Effector memory CD8-positive, alpha-beta T cell (primary cell): ENCODE data around the gene APOA4.
A peak's percentile ranks its signal among the peaks of the same experiment; 100 is the strongest.
"Not testable (repeated sequence)": the region's sequence is repeated elsewhere in the genome, so short reads cannot be mapped to it uniquely, and the experiment has no call there.

Experiments used
- ATAC-seq: fragments of 150-1000 bp; cut with Tn5 transposase; replicated peaks from 2 replicates; pipeline ENCODE4 v1.10.0; 2021; ENCODE audit warnings: mild to moderate bottlenecking, moderate library complexity
- DNase-seq, 3 experiments: peaks; one replicate each; pipeline ENCODE4 v3.0.0; 2021
- H3K27ac Mint-ChIP-seq, 2 donors: one replicate each; pipeline ENCODE4 v1.8.0; 2022; ENCODE audit warnings: mild to moderate bottlenecking in 2 of 2, mixed read lengths in 2 of 2, moderate library complexity in 2 of 2
- H3K27me3 Mint-ChIP-seq, 2 donors: one replicate each; pipeline ENCODE4 v1.8.0; 2022; ENCODE audit warnings: mixed read lengths in 2 of 2
- H3K36me3 Mint-ChIP-seq: one replicate; pipeline ENCODE4 v1.8.0; 2022; ENCODE audit warnings: mild to moderate bottlenecking, moderate library complexity, mixed read lengths; ENCODE audit not compliant: insufficient read depth
- H3K4me1 Mint-ChIP-seq, 2 donors: one replicate each; pipeline ENCODE4 v1.8.0; 2022; ENCODE audit warnings: low read depth in 2 of 2, mixed read lengths in 2 of 2
- H3K4me3 Mint-ChIP-seq, 2 donors: one replicate each; pipeline ENCODE4 v1.8.0; 2022; ENCODE audit warnings: mild to moderate bottlenecking in 2 of 2, mixed read lengths in 2 of 2, moderate library complexity in 2 of 2
- H3K9me3 Mint-ChIP-seq, 2 donors: one replicate each; pipeline ENCODE4 v1.8.0; 2022; ENCODE audit warnings: mixed read lengths in 2 of 2

APOA4 gene

DNA sequence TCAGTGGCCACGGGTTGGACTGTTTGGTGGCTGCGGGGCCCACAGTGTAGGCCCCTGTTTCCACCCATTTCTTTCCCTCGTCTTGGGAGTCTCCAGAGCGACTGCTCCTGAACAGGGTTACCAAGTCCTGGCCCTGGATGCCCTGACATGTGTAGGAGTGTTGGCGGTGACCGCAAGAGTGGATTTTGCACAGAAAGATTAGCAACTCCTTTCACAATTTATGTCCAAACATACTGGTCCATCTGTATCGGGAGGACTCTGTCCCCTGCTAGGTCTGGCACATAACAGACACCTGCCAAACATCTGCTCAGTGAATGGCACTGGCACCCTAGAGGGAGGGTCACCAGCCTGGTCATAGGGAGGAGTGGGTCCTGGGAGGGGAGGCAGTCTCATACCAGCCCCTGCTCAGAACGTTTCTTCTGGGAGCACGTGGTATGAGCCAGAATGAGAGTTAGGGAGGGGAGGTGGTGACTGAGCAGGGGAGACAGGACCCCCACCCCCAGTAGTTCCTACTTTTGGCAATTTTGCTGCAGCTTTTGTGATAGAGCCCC lies 17.7 kb upstream of the APOA4 start:
- Mint-ChIP-seq H3K4me1 (peaks cover 0 to 4% of the 10 kb centered on the region in 2 donors), H3K36me3 (peaks cover 27% of the 10 kb centered on the region), H3K4me3 (no peak overlapping the region), H3K27me3 (no peaks in the 10 kb centered on the region), H3K27ac (peak overlapping the region in 1 of 2 donors; percentile 35), H3K9me3 (no peaks in the 10 kb centered on the region)
- DNase-seq (no peak), ATAC-seq (no peak)

DNA sequence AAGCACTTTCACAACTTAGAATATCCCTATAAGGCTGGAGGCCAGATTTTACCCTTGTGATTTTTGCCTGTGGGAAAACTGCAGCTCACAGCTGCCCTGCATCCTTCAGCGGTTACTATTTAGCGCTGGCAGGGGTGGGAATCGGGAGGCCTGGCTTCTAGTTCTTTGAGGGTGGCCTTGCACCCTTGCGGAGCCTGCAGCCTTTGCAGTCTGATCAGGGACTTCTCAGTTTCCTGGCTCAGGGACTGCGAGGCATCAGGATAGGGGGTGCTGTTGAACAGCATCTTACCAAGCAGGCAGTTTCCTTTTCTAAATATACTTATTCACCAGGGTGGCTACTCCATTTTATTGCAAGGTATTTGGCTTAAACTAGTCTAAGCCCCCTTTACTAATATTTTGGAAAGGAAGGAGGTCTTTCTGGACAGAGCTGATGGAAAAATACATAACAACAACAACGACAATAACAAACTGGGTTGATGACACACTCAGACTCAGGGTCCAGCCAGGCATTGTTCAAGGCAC lies 17.2 kb upstream of the APOA4 start:
- no peak for ATAC-seq
- peak overlapping the region in 1 of 2 donors; percentile 35 for H3K27ac Mint-ChIP-seq

DNA sequence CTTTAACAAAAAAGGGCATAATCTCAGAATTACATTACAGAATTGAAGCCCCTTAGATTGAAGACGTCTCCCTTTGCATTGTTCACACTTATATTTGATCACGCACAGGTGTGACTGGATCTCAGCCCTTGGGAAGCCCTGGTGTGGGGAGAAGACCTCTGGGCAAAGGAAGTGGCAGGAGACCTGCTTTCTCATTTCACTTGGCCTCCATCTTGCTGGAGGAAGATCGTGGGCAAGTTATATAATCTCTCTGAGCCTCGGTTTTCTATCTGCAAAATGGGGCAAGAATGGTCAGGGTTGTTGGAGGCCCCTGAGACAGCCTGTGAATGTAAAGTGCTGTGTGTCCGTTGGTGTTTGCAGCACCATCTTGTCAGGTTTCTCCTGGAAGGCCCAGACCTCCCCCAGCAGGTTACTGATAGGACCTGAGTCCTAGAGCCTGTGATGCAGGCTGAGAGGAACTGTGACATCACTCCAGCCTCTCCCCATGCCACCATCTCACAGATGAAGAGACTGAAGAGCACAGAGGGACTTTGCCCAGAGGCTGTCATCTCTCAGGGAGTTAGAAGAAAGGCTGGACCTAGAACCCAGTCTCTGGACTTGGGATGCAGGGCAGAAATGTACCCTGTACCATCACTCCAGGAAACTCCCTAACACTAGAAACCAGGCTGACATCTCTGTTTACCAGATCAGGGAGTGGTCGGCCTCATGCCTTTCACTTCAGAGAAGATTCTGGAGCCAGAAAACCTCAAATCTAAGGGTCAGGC lies 15.4 kb upstream of the APOA4 start:
- ATAC-seq (no peak), DNase-seq (no peak)
- no peaks in the 10 kb centered on the region for H3K9me3 Mint-ChIP-seq
- H3K27me3 Mint-ChIP-seq: no peaks in the 10 kb centered on the region
- H3K4me1 Mint-ChIP-seq: peaks cover 6 to 13% of the 10 kb centered on the region in 2 donors
- H3K36me3 Mint-ChIP-seq: peaks cover 18% of the 10 kb centered on the region
- no peak overlapping the region for H3K4me3 Mint-ChIP-seq
- H3K27ac Mint-ChIP-seq: no peak overlapping the region

More for the DNA sequence above, 17.2 kb upstream of the APOA4 start:
- DNase-seq: no peak
- peaks cover 25% of the 10 kb centered on the region for H3K36me3 Mint-ChIP-seq
- H3K27me3 Mint-ChIP-seq: no peaks in the 10 kb centered on the region
- no peak overlapping the region for H3K4me3 Mint-ChIP-seq
- no peaks in the 10 kb centered on the region for H3K9me3 Mint-ChIP-seq
- H3K4me1 Mint-ChIP-seq: peaks cover 0 to 9% of the 10 kb centered on the region in 2 donors

DNA sequence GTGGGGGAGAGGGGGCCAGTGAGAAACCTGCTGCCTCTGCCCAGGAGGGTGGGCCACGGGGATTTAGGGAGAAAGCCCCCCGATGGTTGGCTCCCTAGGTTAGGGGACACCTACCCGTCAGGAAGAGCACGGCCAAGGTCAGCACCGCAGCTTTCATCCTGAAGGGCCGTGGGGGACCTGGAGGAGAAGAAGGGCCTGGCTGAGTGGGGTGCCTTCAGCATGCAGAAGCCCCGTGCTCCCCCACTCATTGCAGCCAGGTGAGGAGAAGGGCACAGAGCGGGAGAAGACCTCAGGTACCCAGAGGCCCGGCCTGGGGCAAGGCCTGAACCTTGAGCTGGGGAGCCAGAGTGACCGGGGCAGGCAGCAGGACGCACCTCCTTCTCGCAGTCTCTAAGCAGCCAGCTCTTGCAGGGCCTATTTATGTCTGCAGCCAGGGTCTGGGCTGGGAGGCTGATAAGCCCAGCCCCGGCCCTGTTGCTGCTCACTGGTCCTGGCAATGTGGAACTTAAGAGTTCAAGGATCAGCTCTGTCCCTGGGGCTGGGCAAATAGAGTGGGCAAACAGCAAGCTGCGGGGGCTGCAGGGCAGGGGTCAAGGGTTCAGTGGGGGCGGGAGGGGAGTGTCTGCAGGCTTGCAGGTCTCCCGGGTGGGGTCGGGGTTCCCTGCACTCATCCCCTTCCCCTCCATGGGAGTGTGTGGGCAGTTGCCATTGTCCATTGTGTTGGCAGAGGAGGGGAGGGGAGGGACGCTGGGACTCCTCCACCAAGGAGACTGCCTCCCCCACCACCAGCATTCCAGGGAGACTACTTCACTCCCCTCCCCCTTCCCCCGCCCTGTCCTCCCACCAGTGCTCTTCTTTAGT lies 14.4 kb upstream of the APOA4 start, which contains the start of gene APOA1:
APOA1 (minus strand) TSS at position 392 of the 861 bp plus-strand sequence; CDS start at position 157, 235 bp downstream.
- DNase-seq (no peak), ATAC-seq (no peak)
- peaks cover 6 to 13% of the 10 kb centered on the region in 2 donors for H3K4me1 Mint-ChIP-seq
- peaks cover 11% of the 10 kb centered on the region for H3K36me3 Mint-ChIP-seq
- no peaks in the 10 kb centered on the region for H3K9me3 Mint-ChIP-seq
- H3K4me3 Mint-ChIP-seq: peak within 1 kb of the TSS in 1 of 2 donors; percentile 82
- H3K27me3 Mint-ChIP-seq: no peaks in the 10 kb centered on the region
- peak within 1 kb of the TSS in 1 of 2 donors; percentile 59 for H3K27ac Mint-ChIP-seq

DNA sequence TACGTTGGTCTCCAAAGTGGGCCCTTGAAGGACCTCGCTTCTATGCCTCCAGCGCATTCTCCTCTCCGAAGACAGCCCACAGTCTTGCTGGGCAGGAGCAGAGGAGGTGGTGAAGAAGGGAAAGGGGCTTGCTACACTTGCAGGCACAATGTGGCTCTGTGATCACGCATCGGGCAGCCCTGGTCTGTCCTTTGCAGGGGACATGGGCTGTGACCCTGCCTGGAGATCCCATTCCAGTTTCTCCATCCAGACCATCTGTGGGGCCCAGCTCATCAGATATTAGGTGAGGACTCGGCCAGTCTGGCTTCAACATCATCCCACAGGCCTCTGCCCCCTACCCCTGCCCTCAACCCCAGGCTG lies 13.5 kb upstream of the APOA4 start:
- Mint-ChIP-seq H3K36me3 (peaks cover 7% of the 10 kb centered on the region), H3K4me1 (peaks cover 6 to 13% of the 10 kb centered on the region in 2 donors), H3K27me3 (no peaks in the 10 kb centered on the region), H3K27ac (no peak overlapping the region), H3K9me3 (no peaks in the 10 kb centered on the region), H3K4me3 (peak overlapping the region in 1 of 2 donors; percentile 82)
- ATAC-seq (no peak), DNase-seq (no peak)

DNA sequence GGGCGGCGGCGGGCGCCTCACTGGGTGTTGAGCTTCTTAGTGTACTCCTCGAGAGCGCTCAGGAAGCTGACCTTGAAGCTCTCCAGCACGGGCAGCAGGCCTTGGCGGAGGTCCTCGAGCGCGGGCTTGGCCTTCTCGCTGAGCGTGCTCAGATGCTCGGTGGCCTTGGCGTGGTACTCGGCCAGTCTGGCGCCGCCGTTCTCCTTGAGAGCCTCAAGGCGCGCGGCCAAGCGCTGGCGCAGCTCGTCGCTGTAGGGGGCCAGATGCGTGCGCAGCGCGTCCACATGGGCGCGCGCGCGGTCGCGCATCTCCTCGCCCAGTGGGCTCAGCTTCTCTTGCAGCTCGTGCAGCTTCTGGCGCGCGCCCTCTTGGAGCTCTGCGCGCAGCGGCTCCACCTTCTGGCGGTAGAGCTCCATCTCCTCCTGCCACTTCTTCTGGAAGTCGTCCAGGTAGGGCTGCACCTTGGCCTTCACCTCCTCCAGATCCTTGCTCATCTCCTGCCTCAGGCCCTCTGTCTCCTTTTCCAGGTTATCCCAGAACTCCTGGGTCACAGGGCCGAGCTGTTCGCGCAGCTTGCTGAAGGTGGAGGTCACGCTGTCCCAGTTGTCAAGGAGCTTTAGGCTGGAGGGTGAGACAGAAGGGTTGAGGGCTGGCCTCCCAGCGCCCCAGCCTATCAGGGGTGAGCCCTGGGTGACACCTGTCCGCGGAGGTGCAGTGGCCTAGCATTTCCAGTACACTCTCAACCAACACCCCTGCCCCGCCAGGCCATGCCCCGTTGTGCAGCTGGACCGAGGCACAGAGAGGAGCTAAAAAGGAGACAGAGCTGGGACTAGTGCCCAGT lies 12.9 kb upstream of the APOA4 start:
- Mint-ChIP-seq H3K9me3 (no peaks in the 10 kb centered on the region), H3K4me3 (peak overlapping the region; percentile 82 to 83), H3K36me3 (peaks cover 7% of the 10 kb centered on the region), H3K27ac (peak overlapping the region; percentile 84 to 91), H3K4me1 (peaks cover 6 to 13% of the 10 kb centered on the region in 2 donors), H3K27me3 (no peaks in the 10 kb centered on the region)
- ATAC-seq (peak; percentile 97), DNase-seq (peak; percentile 75 to 77 (median 75))

DNA sequence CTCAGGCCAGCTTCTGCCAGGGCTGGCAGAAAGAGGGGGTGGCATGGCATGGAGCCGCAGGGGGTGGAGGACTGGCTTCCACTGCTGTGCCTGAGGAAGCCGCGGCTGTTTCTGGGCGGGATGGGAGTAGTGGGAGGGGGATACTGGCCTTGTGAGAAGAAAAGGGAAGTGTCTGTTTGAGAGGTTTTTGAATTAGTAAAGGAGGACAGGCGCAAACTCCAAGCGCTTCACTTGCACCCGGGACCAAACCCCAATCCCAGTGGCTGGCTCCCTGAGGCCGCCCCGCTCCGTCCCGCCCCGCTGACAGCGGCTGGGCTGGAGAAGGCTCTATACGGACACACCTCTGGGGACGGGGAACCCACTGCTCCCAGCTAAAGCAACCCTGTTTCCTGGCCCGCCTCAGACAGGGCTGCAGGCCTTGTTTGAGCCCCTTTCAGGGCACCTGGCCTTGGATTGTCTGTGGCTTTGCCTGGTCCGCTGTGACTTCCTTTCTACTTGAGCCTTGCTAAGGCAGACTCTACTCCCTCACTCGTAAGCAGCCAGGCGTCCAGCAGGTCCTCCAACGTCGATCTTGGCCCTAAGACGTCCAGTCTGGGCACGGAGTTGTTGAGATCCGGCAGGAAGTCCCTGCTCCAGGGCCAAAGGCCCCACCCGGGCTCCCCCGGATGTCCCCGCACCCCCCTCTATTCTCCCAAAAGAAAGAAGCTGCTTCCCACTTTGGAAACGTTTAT lies 12.1 kb upstream of the APOA4 start:
- peaks cover 6 to 13% of the 10 kb centered on the region in 2 donors for H3K4me1 Mint-ChIP-seq
- H3K9me3 Mint-ChIP-seq: no peaks in the 10 kb centered on the region
- H3K27ac Mint-ChIP-seq: peak overlapping the region; percentile 84 to 91
- peak; percentile 2 for ATAC-seq
- H3K36me3 Mint-ChIP-seq: peaks cover 3% of the 10 kb centered on the region
- H3K27me3 Mint-ChIP-seq: no peaks in the 10 kb centered on the region
- no peak for DNase-seq
- peak overlapping the region; percentile 82 to 83 for H3K4me3 Mint-ChIP-seq

DNA sequence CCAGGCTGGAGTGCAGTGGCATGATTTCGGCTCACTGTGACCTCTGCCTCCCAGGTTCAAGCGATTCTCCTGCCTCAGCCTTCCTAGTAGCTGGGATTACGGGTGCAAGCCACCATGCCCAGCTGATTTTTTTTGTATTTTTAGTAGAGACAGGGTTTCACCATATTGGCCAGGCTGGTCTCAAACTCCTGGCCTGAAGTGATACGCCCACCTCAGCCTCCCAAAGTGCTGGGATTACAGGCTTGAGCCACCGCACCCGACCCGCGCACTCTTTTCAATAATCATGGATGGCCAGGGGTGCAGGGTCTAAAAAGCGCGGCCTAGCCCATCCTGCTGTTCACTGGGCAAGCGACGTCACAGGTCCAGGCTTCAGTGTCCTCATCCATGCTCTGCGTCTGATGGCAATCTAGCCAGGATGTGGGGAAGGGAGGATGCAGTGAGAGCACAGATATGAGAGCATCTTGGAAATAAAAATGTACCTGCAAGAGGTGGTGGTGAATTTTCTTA lies 11.5 kb upstream of the APOA4 start:
- H3K4me3 Mint-ChIP-seq: peak overlapping the region; percentile 72 to 83
- peaks cover 6 to 13% of the 10 kb centered on the region in 2 donors for H3K4me1 Mint-ChIP-seq
- not testable (repeated sequence) for H3K9me3 Mint-ChIP-seq, DNase-seq, H3K36me3 Mint-ChIP-seq, H3K27me3 Mint-ChIP-seq, ATAC-seq
- peak overlapping the region; percentile 15 to 84 for H3K27ac Mint-ChIP-seq

DNA sequence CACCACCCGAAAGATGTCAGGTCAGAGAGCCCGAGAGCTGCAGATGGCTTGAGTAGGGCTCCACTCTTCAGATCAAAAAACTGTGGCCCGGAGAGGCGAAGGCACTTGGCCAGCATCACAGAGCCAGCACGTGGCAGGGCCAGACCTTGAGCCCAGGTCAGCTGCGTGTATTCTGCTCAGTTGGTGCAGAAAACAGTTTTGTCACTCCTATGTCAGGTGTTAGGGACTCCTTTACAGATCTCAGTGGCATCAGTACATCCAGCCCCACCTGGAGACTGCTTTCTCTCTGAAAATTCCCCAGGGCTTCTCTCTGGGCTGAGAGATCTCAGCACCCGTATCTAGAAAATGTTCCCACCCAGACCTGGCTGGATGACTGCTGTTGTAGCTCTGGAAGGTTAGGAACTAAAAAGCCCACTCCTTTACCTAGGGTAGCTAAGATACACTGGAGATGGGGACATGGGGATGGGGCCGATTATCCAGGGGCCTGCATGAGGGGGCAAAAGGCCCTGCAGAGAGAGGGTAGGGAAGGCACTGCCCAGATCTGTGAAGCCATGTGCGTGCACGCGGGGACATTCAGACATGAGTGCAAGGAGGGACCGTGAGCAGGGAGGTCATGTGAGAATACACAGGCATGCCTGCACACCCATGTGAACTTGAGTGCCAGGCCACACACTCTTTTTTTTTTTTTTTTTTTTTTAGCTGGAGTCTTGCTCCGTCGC lies 10.9 kb upstream of the APOA4 start:
- ATAC-seq (no peak), DNase-seq (no peak)
- peaks cover 3% of the 10 kb centered on the region for H3K36me3 Mint-ChIP-seq
- no peaks in the 10 kb centered on the region for H3K9me3 Mint-ChIP-seq
- H3K4me3 Mint-ChIP-seq: peak overlapping the region in 1 of 2 donors; percentile 21
- peaks cover 6 to 13% of the 10 kb centered on the region in 2 donors for H3K4me1 Mint-ChIP-seq
- H3K27ac Mint-ChIP-seq: no peak overlapping the region
- no peaks in the 10 kb centered on the region for H3K27me3 Mint-ChIP-seq

DNA sequence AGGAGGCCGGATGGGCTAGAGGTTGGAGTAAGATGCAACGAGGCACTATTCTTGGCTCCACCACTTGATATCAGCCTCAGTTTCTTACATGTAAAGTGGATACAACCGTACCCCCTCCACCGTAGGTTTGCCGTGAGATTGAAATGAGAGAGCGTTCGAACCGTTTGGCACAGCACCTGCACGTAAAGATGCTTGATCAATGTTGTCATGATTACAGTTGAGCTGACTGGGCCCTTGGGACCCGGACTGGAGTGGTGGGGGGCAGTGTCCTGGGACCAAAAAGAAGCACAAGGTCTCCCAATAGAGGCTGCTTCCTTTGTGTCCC lies 10.3 kb upstream of the APOA4 start:
- Mint-ChIP-seq H3K27ac (no peak overlapping the region), H3K4me3 (no peak overlapping the region)

DNA sequence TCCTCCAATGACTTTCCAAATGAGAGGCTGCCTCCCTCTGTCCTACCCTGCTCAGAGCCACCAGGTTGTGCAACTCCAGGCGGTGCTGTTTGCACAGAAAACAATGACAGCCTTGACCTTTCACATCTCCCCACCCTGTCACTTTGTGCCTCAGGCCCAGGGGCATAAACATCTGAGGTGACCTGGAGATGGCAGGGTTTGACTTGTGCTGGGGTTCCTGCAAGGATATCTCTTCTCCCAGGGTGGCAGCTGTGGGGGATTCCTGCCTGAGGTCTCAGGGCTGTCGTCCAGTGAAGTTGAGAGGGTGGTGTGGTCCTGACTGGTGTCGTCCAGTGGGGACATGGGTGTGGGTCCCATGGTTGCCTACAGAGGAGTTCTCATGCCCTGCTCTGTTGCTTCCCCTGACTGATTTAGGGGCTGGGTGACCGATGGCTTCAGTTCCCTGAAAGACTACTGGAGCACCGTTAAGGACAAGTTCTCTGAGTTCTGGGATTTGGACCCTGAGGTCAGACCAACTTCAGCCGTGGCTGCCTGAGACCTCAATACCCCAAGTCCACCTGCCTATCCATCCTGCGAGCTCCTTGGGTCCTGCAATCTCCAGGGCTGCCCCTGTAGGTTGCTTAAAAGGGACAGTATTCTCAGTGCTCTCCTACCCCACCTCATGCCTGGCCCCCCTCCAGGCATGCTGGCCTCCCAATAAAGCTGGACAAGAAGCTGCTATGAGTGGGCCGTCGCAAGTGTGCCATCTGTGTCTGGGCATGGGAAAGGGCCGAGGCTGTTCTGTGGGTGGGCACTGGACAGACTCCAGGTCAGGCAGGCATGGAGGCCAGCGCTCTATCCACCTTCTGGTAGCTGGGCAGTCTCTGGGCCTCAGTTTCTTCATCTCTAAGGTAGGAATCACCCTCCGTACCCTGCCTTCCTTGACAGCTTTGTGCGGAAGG lies 9.5 kb upstream of the APOA4 start:
- Mint-ChIP-seq H3K4me3 (no peak overlapping the region), H3K27me3 (no peaks in the 10 kb centered on the region), H3K36me3 (peaks cover 3% of the 10 kb centered on the region), H3K4me1 (peaks cover 6 to 13% of the 10 kb centered on the region in 2 donors), H3K9me3 (no peaks in the 10 kb centered on the region), H3K27ac (no peak overlapping the region)
- DNase-seq (no peak), ATAC-seq (no peak)

More for the DNA sequence above, 10.3 kb upstream of the APOA4 start:
- Mint-ChIP-seq H3K27me3 (no peaks in the 10 kb centered on the region), H3K36me3 (peaks cover 3% of the 10 kb centered on the region), H3K4me1 (peaks cover 6 to 13% of the 10 kb centered on the region in 2 donors), H3K9me3 (no peaks in the 10 kb centered on the region)
- no peak for ATAC-seq
- no peak for DNase-seq
